PFSK-1 (cell line): Measurements from ENCODE around the gene RPTOR.

Experiments used
- FOXP2 ChIP-seq: optimal IDR thresholded peaks from 2 replicates; pipeline ENCODE3; 2011; ENCODE audit warnings: borderline replicate concordance, control low read depth, inconsistent platforms; ENCODE audit not compliant: insufficient read depth; ENCODE audit errors: extremely low read length, extremely low read depth
- POLR2AphosphoS5 ChIP-seq: IDR thresholded peaks from 2 replicates; pipeline ENCODE4 v1.6.1; 2012; ENCODE audit warnings: low read depth, mild to moderate bottlenecking, control low read depth, low read length, moderate library complexity
- REST ChIP-seq, 2 experiments: IDR thresholded peaks; 2 replicates each; pipeline versions ENCODE4 v1.6.1 to v1.8.0; 2011 to 2012; ENCODE audit warnings: low read depth in 2 of 2, low read length in 2 of 2, control low read depth in 1 of 2, inconsistent platforms in 1 of 2, mild to moderate bottlenecking in 1 of 2, moderate library complexity in 1 of 2; ENCODE audit not compliant: insufficient read depth in 1 of 2
- SIN3A ChIP-seq: IDR thresholded peaks from 2 replicates; pipeline ENCODE4 v1.6.1; 2012; ENCODE audit warnings: mild to moderate bottlenecking, low read length, moderate library complexity, borderline replicate concordance; ENCODE audit not compliant: insufficient read depth
- TAF1 ChIP-seq: IDR thresholded peaks from 2 replicates; pipeline ENCODE4 v1.6.1; 2012; ENCODE audit warnings: low read length, control low read depth, borderline replicate concordance; ENCODE audit not compliant: insufficient read depth

RPTOR gene

GRCh38 chr17:80664217-80664790, 119.7 kb downstream of the RPTOR start:
- TF ChIP-seq REST (IDR thresholded peaks at IDR 0.05; ENCODE audit: insufficient read depth in 1 of 2, low read depth in 2 of 2, low read length in 2 of 2) = no peak
- no peak for TF ChIP-seq TAF1
- TF ChIP-seq FOXP2 = no peak
- no peak for TF ChIP-seq POLR2AphosphoS5
- no peak for TF ChIP-seq SIN3A

GRCh38 chr17:80665792-80666191, 121.2 kb downstream of the RPTOR start:
- no peak for TF ChIP-seq SIN3A
- TF ChIP-seq FOXP2 = no peak
- TF ChIP-seq TAF1 = no peak
- no peak for TF ChIP-seq POLR2AphosphoS5
- no peak for TF ChIP-seq REST (IDR thresholded peaks at IDR 0.05; ENCODE audit: insufficient read depth in 1 of 2, low read depth in 2 of 2, low read length in 2 of 2)

- no peak for TF ChIP-seq TAF1
- no peak for TF ChIP-seq SIN3A
- TF ChIP-seq FOXP2 = no peak
Measured at GRCh38 chr17:80666867-80667266, 122.2 kb downstream of the RPTOR start.

GRCh38 chr17:80667462-80668277, 123.0 kb downstream of the RPTOR start:
- TF ChIP-seq SIN3A (no peak), POLR2AphosphoS5 (no peak), TAF1 (no peak), FOXP2 (no peak), REST (IDR thresholded peaks at IDR 0.05; ENCODE audit: insufficient read depth in 1 of 2, low read depth in 2 of 2, low read length in 2 of 2) (no peak)

- TF ChIP-seq FOXP2 (no peak), TAF1 (no peak), REST (IDR thresholded peaks at IDR 0.05; ENCODE audit: insufficient read depth in 1 of 2, low read depth in 2 of 2, low read length in 2 of 2) (no peak), POLR2AphosphoS5 (no peak), SIN3A (no peak)
Measured at GRCh38 chr17:80668375-80669148, 123.9 kb downstream of the RPTOR start.
